Adipocyte (in vitro differentiated cells): Measurements from ENCODE around the gene AUTS2.

Experiments used
- DNase-seq: peaks from one replicate; pipeline ENCODE4 v3.0.0-alpha.2; 2015; ENCODE audit warnings: low read depth
- H3K27me3 ChIP-seq: replicated peaks from 2 replicates; pipeline ENCODE4 v1.7.0; 2013; ENCODE audit warnings: mild to moderate bottlenecking, low read length, moderate library complexity; ENCODE audit not compliant: control insufficient read depth, insufficient read depth
- H3K36me3 ChIP-seq: 2 replicates; pipeline ENCODE4 v1.7.0; 2013; ENCODE audit warnings: low read length, mild to moderate bottlenecking, moderate library complexity; ENCODE audit not compliant: control insufficient read depth, insufficient read depth, severe bottlenecking
- H3K4me1 ChIP-seq: 2 replicates; pipeline ENCODE4 v1.7.0; 2013; ENCODE audit warnings: mild to moderate bottlenecking, low read length, moderate library complexity; ENCODE audit not compliant: control insufficient read depth, insufficient read depth
- H3K4me3 ChIP-seq: 2 replicates; pipeline ENCODE4 v1.7.0; 2013; ENCODE audit warnings: mild to moderate bottlenecking, low read length, moderate library complexity
- H3K9ac ChIP-seq: 2 replicates; pipeline ENCODE4 v1.7.0; 2013; ENCODE audit warnings: mild to moderate bottlenecking, low read length, moderate library complexity
- H3K9me3 ChIP-seq: 2 replicates; pipeline ENCODE4 v1.7.0; 2013; ENCODE audit warnings: mild to moderate bottlenecking, low read length, moderate library complexity; ENCODE audit not compliant: control insufficient read depth

AUTS2 gene

GRCh38 chr7:69625798-69626197, 27.5 kb downstream of the AUTS2 start:
- peaks cover 17% of the 10 kb centered on the region for H3K4me1 ChIP-seq
- no peaks in the 10 kb centered on the region for H3K27me3 ChIP-seq
- no peaks in the 10 kb centered on the region for H3K36me3 ChIP-seq
- H3K4me3 ChIP-seq = no peak overlapping the region
- no peak overlapping the region for H3K9ac ChIP-seq
- DNase-seq = no peak
- H3K9me3 ChIP-seq = no peaks in the 10 kb centered on the region

GRCh38 chr7:69630292-69630691, 32.0 kb downstream of the AUTS2 start:
- Histone ChIP-seq H3K36me3 (no peaks in the 10 kb centered on the region), H3K4me3 (peak overlapping the region; percentile 29), H3K9ac (peak overlapping the region; percentile 14), H3K4me1 (peaks cover 12% of the 10 kb centered on the region), H3K9me3 (no peaks in the 10 kb centered on the region), H3K27me3 (no peaks in the 10 kb centered on the region)
- DNase-seq = peak; percentile 91

- DNase-seq = no peak
- Histone ChIP-seq H3K36me3 (no peaks in the 10 kb centered on the region), H3K27me3 (no peaks in the 10 kb centered on the region), H3K9ac (no peak overlapping the region), H3K9me3 (no peaks in the 10 kb centered on the region), H3K4me1 (peaks cover 19% of the 10 kb centered on the region), H3K4me3 (no peak overlapping the region)
These were observed 32.9 kb downstream of the AUTS2 start for GRCh38 chr7:69631131-69631530.

- no peak overlapping the region for H3K9ac ChIP-seq
- peaks cover 19% of the 10 kb centered on the region for H3K4me1 ChIP-seq
- no peaks in the 10 kb centered on the region for H3K27me3 ChIP-seq
- H3K4me3 ChIP-seq = no peak overlapping the region
- DNase-seq = no peak
- no peaks in the 10 kb centered on the region for H3K9me3 ChIP-seq
- no peaks in the 10 kb centered on the region for H3K36me3 ChIP-seq
These were observed 34.0 kb downstream of the AUTS2 start for GRCh38 chr7:69632280-69632679.

- DNase-seq = peak; percentile 41
- no peak overlapping the region for H3K4me3 ChIP-seq
- H3K9me3 ChIP-seq = no peaks in the 10 kb centered on the region
- peaks cover 19% of the 10 kb centered on the region for H3K4me1 ChIP-seq
- no peaks in the 10 kb centered on the region for H3K27me3 ChIP-seq
- H3K36me3 ChIP-seq = no peaks in the 10 kb centered on the region
- no peak overlapping the region for H3K9ac ChIP-seq
These were observed 35.0 kb downstream of the AUTS2 start for GRCh38 chr7:69633122-69633831.

- H3K36me3 ChIP-seq = no peaks in the 10 kb centered on the region
- DNase-seq = no peak
- no peak overlapping the region for H3K4me3 ChIP-seq
- H3K4me1 ChIP-seq = peaks cover 11% of the 10 kb centered on the region
- H3K9ac ChIP-seq = no peak overlapping the region
- no peaks in the 10 kb centered on the region for H3K9me3 ChIP-seq
- no peaks in the 10 kb centered on the region for H3K27me3 ChIP-seq
These were observed 37.4 kb downstream of the AUTS2 start for GRCh38 chr7:69635555-69636185.

GRCh38 chr7:69638674-69639073, 40.4 kb downstream of the AUTS2 start:
- no peak for DNase-seq
- Histone ChIP-seq H3K36me3 (no peaks in the 10 kb centered on the region), H3K27me3 (no peaks in the 10 kb centered on the region), H3K9ac (no peak overlapping the region), H3K4me1 (peaks cover 9% of the 10 kb centered on the region), H3K9me3 (no peaks in the 10 kb centered on the region), H3K4me3 (no peak overlapping the region)

- H3K9ac ChIP-seq = no peak overlapping the region
- no peak for DNase-seq
- H3K4me1 ChIP-seq = peaks cover 20% of the 10 kb centered on the region
- no peaks in the 10 kb centered on the region for H3K9me3 ChIP-seq
- H3K27me3 ChIP-seq = no peaks in the 10 kb centered on the region
- H3K4me3 ChIP-seq = no peak overlapping the region
- H3K36me3 ChIP-seq = no peaks in the 10 kb centered on the region
These were observed 41.9 kb downstream of the AUTS2 start for GRCh38 chr7:69640216-69640615.

GRCh38 chr7:69640925-69641594, 42.8 kb downstream of the AUTS2 start:
- H3K4me3 ChIP-seq = no peak overlapping the region
- H3K36me3 ChIP-seq = no peaks in the 10 kb centered on the region
- H3K4me1 ChIP-seq = peaks cover 13% of the 10 kb centered on the region
- no peak for DNase-seq
- no peaks in the 10 kb centered on the region for H3K9me3 ChIP-seq
- no peaks in the 10 kb centered on the region for H3K27me3 ChIP-seq
- no peak overlapping the region for H3K9ac ChIP-seq

GRCh38 chr7:69643265-69643664, 45.0 kb downstream of the AUTS2 start:
- Histone ChIP-seq H3K4me1 (peaks cover 13% of the 10 kb centered on the region), H3K27me3 (no peaks in the 10 kb centered on the region), H3K9me3 (no peaks in the 10 kb centered on the region), H3K36me3 (no peaks in the 10 kb centered on the region), H3K4me3 (no peak overlapping the region), H3K9ac (no peak overlapping the region)
- no peak for DNase-seq

GRCh38 chr7:69643708-69644445, 45.6 kb downstream of the AUTS2 start:
- Histone ChIP-seq H3K9ac (no peak overlapping the region), H3K27me3 (no peaks in the 10 kb centered on the region), H3K4me1 (peaks cover 13% of the 10 kb centered on the region), H3K36me3 (no peaks in the 10 kb centered on the region), H3K4me3 (no peak overlapping the region), H3K9me3 (no peaks in the 10 kb centered on the region)
- no peak for DNase-seq
